ENCODE results near the gene DST. TPM values are rescaled to one million over a fixed set of nuclear protein-coding genes. Genes with fewer than 3 reads are reported as not detected.

Gene DST
- total and polyA plus RNA-seq, 2 donors (not counting 1 experiment from before 2014, with no cell fraction given), result 78.6 to 670 TPM

DNA sequence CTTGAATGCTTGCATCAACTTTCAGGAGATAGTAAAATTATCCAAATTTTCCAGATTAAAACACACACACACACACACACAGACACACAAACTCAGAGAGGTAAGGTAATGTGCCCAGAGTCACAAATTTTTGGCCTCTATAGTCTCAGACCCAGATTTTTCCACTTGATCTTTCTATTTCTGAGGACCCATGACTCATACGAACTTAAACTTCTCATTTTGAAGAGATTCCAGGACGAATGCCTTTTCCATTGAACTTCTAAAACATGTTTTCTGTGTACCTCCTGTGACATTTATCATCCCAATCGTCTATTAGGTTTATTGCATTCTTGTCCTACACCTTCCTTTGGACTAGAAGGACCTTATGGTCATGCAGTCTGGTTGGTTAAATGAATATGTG is 222.4 kb downstream of the DST start:
- Histone ChIP-seq H3K27me3 (ENCODE audit: control insufficient read depth, insufficient read depth, low read length) (no peaks in the 10 kb centered on the region), H3K27ac (ENCODE audit: insufficient read depth, low read length) (no peak overlapping the region), H2AFZ (ENCODE audit: low read length) (no peak overlapping the region), H3K9ac (ENCODE audit: insufficient read depth, low read length) (no peak overlapping the region), H3K4me2 (ENCODE audit: extremely low read depth, insufficient read depth, low read length) (no peak overlapping the region), H3K4me3 (replicated peaks in 1 of 4; ENCODE audit: control extremely low read depth in 1 of 4, insufficient read depth in 1 of 4, low read depth in 3 of 4, low read length in 4 of 4) (no peak overlapping the region), H3K79me2 (ENCODE audit: control insufficient read depth, insufficient read depth, low read length) (no peaks in the 10 kb centered on the region), H3K36me3 (ENCODE audit: control insufficient read depth, insufficient read depth, low read length) (no peaks in the 10 kb centered on the region), H4K20me1 (ENCODE audit: control insufficient read depth, extremely low read depth, insufficient read depth, low read length) (no peaks in the 10 kb centered on the region), H3K4me1 (ENCODE audit: control insufficient read depth, extremely low read depth, insufficient read depth, low read length) (no peaks in the 10 kb centered on the region), H3K9me3 (ENCODE audit: control insufficient read depth, insufficient read depth, low read depth, low read length) (no peaks in the 10 kb centered on the region)
- peak in 1 of 2 donors; percentile 54 for DNase-seq (ENCODE audit: low read depth in 2 of 2)
- TF ChIP-seq, protein P1, sequence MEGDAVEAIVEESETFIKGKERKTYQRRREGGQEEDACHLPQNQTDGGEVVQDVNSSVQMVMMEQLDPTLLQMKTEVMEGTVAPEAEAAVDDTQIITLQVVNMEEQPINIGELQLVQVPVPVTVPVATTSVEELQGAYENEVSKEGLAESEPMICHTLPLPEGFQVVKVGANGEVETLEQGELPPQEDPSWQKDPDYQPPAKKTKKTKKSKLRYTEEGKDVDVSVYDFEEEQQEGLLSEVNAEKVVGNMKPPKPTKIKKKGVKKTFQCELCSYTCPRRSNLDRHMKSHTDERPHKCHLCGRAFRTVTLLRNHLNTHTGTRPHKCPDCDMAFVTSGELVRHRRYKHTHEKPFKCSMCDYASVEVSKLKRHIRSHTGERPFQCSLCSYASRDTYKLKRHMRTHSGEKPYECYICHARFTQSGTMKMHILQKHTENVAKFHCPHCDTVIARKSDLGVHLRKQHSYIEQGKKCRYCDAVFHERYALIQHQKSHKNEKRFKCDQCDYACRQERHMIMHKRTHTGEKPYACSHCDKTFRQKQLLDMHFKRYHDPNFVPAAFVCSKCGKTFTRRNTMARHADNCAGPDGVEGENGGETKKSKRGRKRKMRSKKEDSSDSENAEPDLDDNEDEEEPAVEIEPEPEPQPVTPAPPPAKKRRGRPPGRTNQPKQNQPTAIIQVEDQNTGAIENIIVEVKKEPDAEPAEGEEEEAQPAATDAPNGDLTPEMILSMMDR (conservative IDR thresholded peaks at IDR 0.05 in 1 of 2, IDR thresholded peaks at IDR 0.05 in 1 of 2; ENCODE audit: low read depth in 1 of 2, low read length in 2 of 2), result no peak
- no peak for TF ChIP-seq EZH2 (IDR thresholded peaks at IDR 0.05; ENCODE audit: low read length, missing control alignments)

DNA sequence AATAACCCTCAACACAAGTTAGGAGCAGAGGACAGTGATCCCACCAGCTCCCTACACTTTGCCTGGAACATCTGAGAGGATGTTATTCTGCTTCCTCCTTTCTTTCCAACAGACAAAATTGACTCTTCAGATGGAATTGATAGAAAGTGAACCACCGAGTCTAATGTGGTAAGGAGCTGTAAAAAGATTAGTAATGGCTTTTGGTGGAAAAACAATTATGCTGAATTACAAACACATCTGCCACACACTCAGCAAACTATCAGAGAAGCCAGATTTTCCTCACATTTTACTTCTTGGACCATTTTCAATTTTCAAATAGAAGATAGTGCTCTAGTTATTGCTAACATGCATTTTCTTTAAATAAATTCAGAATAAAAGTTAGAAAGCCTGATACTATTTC is 223.5 kb downstream of the DST start:
- no peaks in the 10 kb centered on the region for H3K27me3 ChIP-seq (ENCODE audit: control insufficient read depth, insufficient read depth, low read length)
- TF ChIP-seq, protein P1 (conservative IDR thresholded peaks at IDR 0.05 in 1 of 2, IDR thresholded peaks at IDR 0.05 in 1 of 2; ENCODE audit: low read depth in 1 of 2, low read length in 2 of 2), result no peak
- no peak for TF ChIP-seq EZH2 (IDR thresholded peaks at IDR 0.05; ENCODE audit: low read length, missing control alignments)
- H3K4me1 ChIP-seq (ENCODE audit: control insufficient read depth, extremely low read depth, insufficient read depth, low read length), result no peaks in the 10 kb centered on the region
- no peaks in the 10 kb centered on the region for H4K20me1 ChIP-seq (ENCODE audit: control insufficient read depth, extremely low read depth, insufficient read depth, low read length)
- no peak overlapping the region for H3K27ac ChIP-seq (ENCODE audit: insufficient read depth, low read length)
- no peaks in the 10 kb centered on the region for H3K36me3 ChIP-seq (ENCODE audit: control insufficient read depth, insufficient read depth, low read length)
- DNase-seq (ENCODE audit: low read depth in 2 of 2), result no peak
- no peak overlapping the region for H3K4me2 ChIP-seq (ENCODE audit: extremely low read depth, insufficient read depth, low read length)
- no peaks in the 10 kb centered on the region for H3K79me2 ChIP-seq (ENCODE audit: control insufficient read depth, insufficient read depth, low read length)
- H2AFZ ChIP-seq (ENCODE audit: low read length), result no peak overlapping the region
- H3K9me3 ChIP-seq (ENCODE audit: control insufficient read depth, insufficient read depth, low read depth, low read length), result no peaks in the 10 kb centered on the region
- no peak overlapping the region for H3K4me3 ChIP-seq (replicated peaks in 1 of 4; ENCODE audit: control extremely low read depth in 1 of 4, insufficient read depth in 1 of 4, low read depth in 3 of 4, low read length in 4 of 4)
- H3K9ac ChIP-seq (ENCODE audit: insufficient read depth, low read length), result no peak overlapping the region

DNA sequence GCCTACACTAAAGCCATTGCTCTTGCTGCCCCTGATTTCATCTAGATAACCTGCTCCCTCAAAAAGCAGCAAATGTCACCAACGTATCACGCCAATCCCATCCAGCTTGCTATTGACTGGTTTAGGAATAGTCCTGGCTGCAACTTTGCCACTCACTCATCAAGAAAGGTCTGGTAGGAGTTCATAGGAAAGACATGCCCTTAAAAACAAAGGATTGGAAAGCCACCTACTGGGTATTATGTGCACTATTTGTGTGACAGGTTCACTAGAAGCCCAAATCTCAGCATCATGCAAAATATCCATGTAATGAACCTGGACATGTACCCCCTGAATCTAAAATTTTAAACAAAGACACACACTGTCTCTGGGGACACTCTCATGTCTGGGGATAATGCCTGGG is 224.9 kb downstream of the DST start:
- Histone ChIP-seq H3K79me2 (ENCODE audit: control insufficient read depth, insufficient read depth, low read length) (no peaks in the 10 kb centered on the region), H3K27ac (ENCODE audit: insufficient read depth, low read length) (no peak overlapping the region), H3K9ac (ENCODE audit: insufficient read depth, low read length) (no peak overlapping the region), H4K20me1 (ENCODE audit: control insufficient read depth, extremely low read depth, insufficient read depth, low read length) (no peaks in the 10 kb centered on the region), H2AFZ (ENCODE audit: low read length) (no peak overlapping the region), H3K27me3 (ENCODE audit: control insufficient read depth, insufficient read depth, low read length) (no peaks in the 10 kb centered on the region), H3K4me2 (ENCODE audit: extremely low read depth, insufficient read depth, low read length) (no peak overlapping the region), H3K9me3 (ENCODE audit: control insufficient read depth, insufficient read depth, low read depth, low read length) (no peaks in the 10 kb centered on the region), H3K36me3 (ENCODE audit: control insufficient read depth, insufficient read depth, low read length) (no peaks in the 10 kb centered on the region), H3K4me1 (ENCODE audit: control insufficient read depth, extremely low read depth, insufficient read depth, low read length) (no peaks in the 10 kb centered on the region), H3K4me3 (replicated peaks in 1 of 4; ENCODE audit: control extremely low read depth in 1 of 4, insufficient read depth in 1 of 4, low read depth in 3 of 4, low read length in 4 of 4) (no peak overlapping the region)
- no peak for DNase-seq (ENCODE audit: low read depth in 2 of 2)
- no peak for TF ChIP-seq EZH2 (IDR thresholded peaks at IDR 0.05; ENCODE audit: low read length, missing control alignments)
- TF ChIP-seq, protein P1 (conservative IDR thresholded peaks at IDR 0.05 in 1 of 2, IDR thresholded peaks at IDR 0.05 in 1 of 2; ENCODE audit: low read depth in 1 of 2, low read length in 2 of 2), result no peak
